DMS 273 (cell line): ENCODE results near the gene CEP112.
A peak's percentile ranks its signal among the peaks of the same experiment; 100 is the strongest.

Experiments used
- DNase-seq: peaks from one replicate; lab custom pipeline; 2025; ENCODE audit not compliant: unreplicated experiment; lab: John Stamatoyannopoulos, UW

CEP112 gene

GRCh38 chr17:65664266-65664665 is 527.7 kb downstream of the CEP112 start:
- DNase-seq, result no peak

DNA sequence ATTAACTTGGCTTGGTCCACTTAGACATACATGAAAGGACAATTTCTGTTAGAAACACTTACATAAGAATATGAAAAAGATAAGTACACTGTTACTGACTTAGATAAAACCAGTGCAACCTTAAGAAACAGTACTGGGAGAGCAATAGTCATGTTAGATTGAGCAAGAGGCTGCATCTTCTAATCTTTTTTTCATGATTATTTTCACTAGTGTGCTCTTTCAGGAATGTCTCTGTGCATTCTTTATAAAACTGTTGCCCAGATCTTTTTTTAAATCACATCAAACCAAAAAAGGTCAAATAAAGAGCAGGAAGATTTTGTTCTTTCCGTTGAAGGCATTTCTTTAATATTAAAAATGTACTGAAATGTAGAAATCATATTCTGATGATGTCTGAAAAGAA is 529.7 kb downstream of the CEP112 start:
- DNase-seq, result no peak

DNA sequence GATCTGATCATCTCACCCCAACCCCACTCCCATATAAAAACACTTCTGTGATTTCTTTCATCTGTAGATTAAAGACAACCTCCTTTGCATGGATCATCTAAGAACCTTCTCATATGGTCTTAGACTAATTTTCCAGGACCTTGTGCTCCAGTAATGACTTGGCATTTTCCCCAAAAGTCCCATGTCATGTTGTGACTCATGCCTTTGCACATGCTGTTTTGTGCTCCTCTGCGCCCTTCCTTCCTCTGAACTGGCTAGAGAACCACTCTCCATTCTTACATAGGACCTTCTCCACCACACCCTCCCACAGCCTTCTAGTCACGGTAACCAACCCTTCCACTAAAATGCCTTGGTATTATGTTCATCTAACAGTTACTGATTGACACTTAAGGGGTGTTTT is 531.0 kb downstream of the CEP112 start:
- no peak for DNase-seq

GRCh38 chr17:65660078-65660477 is 531.9 kb downstream of the CEP112 start:
- DNase-seq, result no peak

DNA sequence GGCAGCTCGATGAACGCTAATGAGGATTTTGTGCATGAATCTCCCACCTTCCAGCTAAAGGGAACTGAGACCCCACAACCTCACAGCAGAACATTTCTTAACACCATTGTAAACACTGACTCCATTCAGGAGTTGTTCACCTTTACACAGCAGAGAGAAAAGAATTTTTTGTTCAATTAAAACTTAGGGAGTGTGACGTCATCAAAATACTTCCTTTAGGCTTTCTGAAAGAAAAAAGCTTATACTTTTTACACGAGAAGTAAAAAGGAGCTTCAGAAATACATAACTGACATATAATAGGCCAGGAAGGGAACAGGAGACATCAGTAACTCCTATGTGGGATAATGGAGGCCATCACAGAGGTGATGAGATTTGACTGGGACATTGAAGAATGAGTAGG is 532.4 kb downstream of the CEP112 start:
- DNase-seq, result no peak

GRCh38 chr17:65657251-65657828 is 534.6 kb downstream of the CEP112 start:
- no peak for DNase-seq

- no peak for DNase-seq
Measured at GRCh38 chr17:65656390-65657250, 535.3 kb downstream of the CEP112 start.

- DNase-seq, result no peak
Measured at GRCh38 chr17:65655706-65656105, 536.2 kb downstream of the CEP112 start.

DNA sequence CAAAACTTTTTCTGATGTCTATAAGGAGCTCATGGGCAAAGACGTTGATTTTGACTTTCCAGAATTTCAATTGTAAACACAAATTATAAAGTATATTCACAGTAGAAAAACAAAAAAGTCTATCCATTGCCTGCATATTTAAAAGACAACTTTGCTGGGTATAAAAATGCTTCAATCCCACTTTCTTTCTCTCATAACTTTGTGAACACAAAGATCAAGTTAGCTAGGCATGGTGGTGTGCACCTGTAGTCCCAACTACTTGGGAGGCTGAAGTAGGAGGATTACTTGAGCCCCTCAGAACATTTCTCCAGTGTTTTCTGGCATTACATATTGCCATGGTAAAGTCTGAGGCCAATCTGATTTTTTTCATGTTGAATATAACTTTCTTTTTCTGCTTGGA is 547.4 kb downstream of the CEP112 start:
- DNase-seq, result no peak

DNA sequence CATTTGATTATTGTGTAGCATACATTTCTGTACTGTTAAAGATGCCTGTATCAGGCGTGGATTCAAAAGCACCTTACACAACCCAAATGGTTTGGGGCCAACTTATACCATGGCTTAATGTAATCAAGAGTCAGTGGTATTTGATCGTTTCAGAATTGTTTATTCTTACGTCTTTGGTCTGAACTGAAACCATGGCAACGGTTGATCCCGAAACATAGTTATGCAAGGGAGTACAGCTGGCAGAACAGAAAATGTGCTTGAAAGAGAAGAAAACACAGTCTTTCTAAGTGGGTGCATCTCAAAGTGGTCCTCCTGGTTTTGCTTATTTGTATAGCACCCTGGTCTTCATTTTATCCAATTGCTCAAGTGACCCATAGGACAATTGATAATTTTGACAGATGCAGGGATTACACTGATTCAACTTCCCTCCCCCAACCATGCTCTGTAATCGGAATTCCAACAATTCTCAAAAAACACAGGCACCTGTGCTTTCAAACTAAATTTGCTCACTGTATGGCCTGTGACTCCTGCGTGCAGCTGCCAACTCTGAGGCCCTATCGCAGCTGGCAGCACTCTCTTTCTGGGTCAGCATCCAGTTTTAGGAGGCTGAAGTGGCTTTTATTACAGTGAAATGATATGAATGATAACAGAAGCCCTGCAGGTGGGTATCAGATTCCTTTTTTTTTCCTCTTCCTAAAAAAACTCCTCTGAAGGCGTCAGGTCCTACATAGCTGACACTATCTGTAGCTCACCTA is 553.5 kb downstream of the CEP112 start:
- DNase-seq, result peak; percentile 14

GRCh38 chr17:65637786-65638185 is 554.1 kb downstream of the CEP112 start:
- DNase-seq, result peak; percentile 7

DNA sequence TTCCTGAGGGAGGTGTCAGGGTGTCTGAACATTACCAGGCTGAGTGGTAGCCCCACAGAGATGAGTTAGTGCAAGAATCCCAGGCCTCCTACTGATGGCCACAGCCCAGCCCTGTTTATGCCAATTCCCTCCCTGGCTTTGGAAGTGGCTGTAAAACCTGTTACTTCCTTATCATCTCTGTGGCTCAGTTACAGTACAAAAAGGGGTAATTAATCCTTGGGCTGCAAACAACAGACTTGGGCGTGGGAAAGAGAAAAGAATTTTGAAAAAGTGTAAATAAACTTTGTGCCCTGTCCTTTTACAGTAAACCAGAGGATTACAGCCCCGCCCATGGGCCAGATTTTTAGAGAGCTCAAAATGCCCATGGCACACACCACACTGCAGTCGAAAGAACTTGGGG is 557.4 kb downstream of the CEP112 start:
- no peak for DNase-seq

GRCh38 chr17:65633988-65634387 is 557.9 kb downstream of the CEP112 start:
- DNase-seq, result no peak

DNA sequence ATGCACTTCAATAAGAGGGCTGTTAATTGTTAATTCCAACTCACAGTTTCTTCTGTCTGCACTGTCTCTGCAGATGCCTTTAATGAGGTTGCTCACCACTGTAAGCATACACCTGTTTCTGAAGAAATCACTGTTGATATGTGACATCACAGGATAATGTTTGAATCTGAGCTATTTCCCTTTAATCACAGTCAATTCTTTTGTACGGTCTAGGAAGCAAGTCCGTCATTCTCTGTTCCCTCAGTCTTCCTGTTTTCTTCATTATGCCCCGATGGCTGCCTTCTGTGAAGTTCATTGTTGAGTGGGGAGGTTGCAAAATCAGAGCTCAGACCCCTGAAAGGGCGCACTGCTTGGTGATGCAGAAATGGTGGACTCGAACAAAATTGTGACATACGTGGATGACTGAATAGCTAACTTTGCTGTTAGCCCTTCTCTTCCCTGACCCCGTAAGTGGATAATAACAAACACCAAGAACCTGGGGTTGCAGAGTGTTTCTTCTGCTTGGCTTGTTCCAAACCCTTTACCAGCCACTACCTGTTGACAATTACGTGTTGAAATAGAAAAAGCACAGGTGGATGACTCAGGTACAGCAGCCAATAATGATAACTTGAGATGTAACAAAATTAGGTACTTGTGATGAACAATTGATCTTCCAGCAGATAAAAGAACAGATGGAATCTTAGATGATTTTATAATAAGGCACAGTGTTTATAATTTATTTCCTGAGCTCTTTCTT is 558.6 kb downstream of the CEP112 start:
- DNase-seq, result no peak

- DNase-seq, result no peak
Measured at GRCh38 chr17:65630502-65630901, 561.4 kb downstream of the CEP112 start.

DNA sequence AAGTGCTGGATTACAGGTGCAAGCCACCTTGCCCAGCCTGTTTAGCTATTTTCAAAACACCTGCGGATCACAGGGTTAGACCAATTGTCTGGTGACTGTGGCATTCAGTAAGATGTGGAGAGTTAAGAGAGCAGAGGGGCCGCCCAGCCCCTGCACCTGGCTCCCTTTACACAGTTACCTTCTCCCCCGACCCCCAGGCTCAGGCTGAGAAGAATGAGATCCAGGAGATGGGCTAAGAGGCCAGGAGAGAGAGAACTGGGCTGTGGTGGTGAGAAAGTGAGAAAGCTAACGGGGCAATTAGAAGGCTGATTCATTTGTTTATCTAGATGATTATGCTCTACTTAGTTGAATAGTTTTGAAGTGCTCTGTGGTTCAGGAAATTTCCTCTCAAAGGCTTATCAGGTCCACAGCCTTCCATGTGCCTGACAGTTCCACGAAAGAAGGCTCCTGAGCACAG is 562.7 kb downstream of the CEP112 start:
- DNase-seq, result no peak

- no peak for DNase-seq
Measured at GRCh38 chr17:65628644-65629036, 563.3 kb downstream of the CEP112 start.

- DNase-seq, result peak; percentile 57
Measured at GRCh38 chr17:65627891-65628643, 563.9 kb downstream of the CEP112 start.

DNA sequence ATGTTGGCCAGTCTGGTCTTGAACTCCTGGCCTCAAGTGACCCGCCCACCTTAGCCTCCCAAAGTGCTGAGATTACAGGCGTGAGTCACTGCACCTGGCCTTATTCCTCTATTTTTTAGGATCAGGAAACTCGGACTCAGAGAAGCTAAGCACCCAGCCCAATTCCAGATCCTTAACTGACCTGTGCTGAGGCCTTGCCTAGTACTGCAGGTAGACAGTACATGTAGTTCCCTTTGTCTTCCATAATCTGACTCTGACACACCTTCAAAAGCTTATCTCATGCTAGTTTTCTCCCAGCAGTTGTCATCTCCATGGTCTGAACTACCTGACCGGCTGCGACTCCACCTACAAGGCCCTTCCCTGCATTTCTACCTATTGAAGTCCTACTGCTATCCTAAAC is 564.8 kb downstream of the CEP112 start:
- DNase-seq, result no peak

- DNase-seq, result no peak
Measured at GRCh38 chr17:65626451-65626850, 565.5 kb downstream of the CEP112 start.
